Measurements from ENCODE around the gene SCN10A.

Gene SCN10A

DNA sequence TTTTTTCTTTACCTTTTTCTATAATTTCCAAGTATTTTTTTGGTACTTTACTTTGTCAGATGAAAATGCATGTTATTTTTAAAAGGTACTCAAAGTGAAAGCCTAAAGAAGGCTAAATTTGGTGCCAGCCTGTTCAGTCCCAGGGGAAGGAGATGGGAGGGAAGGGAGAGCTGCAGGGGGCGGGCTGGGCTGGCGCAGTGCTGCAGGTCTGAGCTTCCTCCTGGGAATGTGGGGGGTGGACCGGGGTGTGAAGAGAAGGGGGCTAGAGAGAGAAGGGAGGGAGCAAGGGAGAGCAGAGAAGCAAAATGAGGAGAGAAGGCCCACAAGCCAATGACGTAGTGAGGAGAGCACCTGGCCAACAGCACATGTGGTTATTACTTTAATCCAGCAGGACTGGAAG lies 95.6 kb downstream of the SCN10A start:
- no peak for DNase-seq (ENCODE audit: low spot score)

DNA sequence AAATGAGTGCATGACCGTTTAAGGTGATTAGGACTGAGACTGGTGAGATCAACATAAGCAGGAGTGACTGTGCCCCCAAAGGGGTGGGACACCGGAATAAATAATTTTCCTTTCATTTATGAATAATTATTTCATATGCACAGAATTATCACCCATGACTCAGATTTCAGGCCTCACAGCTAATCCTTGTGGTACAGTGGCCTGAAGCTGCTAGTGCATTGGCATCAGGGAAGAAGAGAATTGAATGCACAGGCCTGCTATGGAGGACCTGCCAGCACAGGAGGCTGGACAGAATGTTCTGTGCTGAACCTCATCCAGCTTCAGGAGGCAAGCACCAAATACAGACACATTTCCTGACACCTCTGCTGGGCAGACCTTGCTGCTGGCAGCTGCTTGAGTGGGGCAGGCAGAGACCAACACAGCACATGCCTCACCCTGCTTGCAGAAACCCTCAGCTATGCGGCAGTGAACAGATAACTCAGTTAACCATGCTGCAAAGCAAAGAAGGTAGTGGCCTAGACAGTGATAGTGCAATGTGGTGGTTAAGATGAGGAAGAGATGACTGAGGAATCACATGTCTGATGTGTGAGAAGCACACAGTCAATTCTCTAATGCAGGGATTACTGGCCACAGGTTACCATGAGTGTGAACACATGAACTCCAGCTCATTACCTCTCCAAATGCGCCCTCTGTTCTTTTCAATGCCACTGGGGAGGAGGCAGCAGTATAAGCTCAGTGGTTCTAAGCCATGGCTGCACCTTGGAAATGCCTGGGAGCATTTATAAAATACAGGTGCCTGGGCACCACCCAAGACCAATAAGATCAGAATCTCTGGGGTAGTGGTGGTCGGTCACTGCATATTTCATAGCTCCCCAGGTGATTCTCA lies 98.4 kb downstream of the SCN10A start:
- DNase-seq (ENCODE audit: low spot score): no peak

- DNase-seq (ENCODE audit: low spot score): no peak
Measured at GRCh38 chr3:38713121-38713520, 102.9 kb downstream of the SCN10A start.

DNA sequence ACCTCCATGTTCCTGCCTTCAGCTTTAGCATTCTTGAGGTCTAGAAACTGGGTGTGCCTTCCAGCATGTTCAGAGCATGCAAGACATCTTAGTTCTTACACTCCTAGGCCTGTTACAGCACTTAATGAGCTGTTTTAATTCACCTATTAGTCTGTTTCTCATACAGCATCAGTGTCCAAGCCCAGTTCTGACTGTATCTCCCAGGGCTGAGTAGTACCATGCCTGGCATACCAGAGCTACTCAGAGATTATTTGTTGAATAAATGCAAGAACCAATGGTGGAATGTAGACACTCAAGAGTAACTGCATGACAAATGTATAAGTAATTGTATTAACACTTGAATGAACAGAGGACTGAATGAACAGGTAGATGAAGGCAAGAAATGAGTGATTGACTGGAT lies 104.7 kb downstream of the SCN10A start:
- peak; percentile 27 for DNase-seq (ENCODE audit: low spot score)

- DNase-seq (ENCODE audit: low spot score): no peak
Measured at GRCh38 chr3:38707730-38708129, 108.3 kb downstream of the SCN10A start.

GRCh38 chr3:38706961-38707360 lies 109.1 kb downstream of the SCN10A start:
- no peak for DNase-seq (ENCODE audit: low spot score)

DNA sequence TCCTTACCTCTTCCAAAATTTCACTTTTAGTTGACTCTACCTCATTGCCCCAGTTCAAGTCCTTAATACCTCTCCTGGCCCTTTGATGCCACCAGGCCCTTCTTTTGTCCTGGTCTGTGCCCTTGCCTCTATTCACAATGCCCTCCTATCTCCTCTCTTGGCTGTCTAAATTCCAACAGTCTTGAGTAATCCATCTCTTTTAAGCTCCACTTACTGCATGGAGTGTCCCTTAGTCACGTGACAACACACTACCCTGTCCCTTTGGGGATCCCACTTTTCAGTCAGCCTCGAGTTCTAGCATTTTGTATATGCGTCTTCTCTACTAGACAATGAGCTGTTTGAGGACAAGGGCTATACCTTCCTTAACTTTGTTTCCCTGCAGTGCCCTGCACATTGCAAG lies 113.8 kb downstream of the SCN10A start:
- DNase-seq (ENCODE audit: low spot score): no peak

DNA sequence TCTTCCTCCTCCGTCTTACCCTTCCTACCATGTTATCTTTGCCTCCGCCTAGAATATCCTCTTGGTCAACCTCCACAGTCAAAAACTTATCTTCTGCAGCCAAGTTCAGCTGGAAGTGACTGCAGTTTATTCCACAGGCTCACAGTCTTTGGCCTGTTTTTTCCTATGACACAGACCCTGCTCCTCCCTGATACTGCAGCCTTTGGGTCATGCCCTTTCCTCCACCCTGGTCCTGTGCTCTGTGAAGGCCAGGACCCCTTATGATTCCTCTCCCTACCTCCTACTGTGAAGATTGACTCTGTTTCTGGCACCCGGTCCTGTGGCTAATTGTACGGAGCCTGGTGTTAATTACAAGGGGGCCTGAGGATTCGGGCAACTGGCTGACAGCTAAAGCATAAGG lies 117.3 kb downstream of the SCN10A start:
- no peak for DNase-seq (ENCODE audit: low spot score)

- no peak for DNase-seq (ENCODE audit: low spot score)
Measured at GRCh38 chr3:38698061-38698460, 118.0 kb downstream of the SCN10A start.

- no peak for DNase-seq (ENCODE audit: low spot score)
Measured at GRCh38 chr3:38696034-38696433, 120.0 kb downstream of the SCN10A start.

DNA sequence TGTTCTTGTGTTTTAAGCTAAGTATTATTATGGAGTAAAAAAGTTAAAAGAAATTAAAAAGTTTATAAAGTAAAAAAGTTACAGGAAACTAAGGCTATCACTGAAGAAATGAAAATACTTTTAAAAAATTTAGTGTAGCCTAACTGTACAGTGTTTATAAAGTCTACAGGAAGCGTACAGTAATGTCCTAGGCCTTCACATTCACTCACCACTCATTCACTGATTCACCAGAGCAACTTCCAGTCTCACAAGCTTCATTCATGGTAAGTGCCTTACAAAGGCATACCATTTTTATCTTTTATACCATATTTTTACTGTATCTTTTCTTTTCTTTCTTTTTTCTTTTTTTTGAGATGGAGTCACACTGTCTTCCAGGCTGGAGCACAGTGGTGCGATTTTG lies 125.8 kb downstream of the SCN10A start:
- no peak for DNase-seq (ENCODE audit: low spot score)

- no peak for DNase-seq (ENCODE audit: low spot score)
Measured at GRCh38 chr3:38689774-38690173, 126.2 kb downstream of the SCN10A start.

- DNase-seq (ENCODE audit: low spot score): no peak
Measured at GRCh38 chr3:38689346-38689745, 126.7 kb downstream of the SCN10A start.

DNA sequence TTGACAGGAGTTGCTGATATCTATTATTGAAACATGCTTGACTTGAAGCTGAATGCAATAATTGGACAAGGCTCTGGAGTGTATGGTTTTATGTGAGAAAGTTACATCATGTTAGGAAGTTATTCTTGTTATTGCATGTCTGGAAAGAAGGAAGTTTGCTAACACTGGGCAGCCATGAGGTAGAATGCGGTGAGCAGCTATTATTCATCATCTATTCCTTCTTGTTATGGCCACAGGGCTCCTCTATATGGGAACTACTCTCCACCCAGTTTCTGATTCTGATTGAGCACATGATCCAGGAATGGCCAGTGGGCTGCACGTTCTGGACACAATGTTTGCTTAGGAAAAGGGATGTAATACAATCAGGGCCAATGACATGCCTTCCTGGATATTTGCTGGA lies 128.7 kb downstream of the SCN10A start:
- no peak for DNase-seq (ENCODE audit: low spot score)

DNA sequence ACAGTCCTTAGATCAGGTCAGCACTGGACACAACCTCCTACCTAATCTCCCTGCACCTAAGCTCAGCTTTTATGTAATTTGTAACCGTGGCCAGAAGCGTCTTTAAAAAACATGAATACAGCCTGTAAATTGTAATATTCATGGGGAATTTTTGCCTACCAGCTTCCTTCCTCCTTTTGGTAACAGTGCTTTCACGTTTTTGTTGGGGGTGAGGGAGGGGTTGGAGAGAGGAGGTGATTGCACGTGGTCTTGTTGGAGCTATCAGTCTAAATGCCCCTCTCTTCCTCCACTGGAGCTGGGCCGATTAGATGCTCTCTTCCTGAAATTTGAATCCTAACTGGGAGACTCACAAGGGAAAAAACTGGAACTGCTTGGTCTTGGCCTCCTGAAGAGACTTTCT lies 131.5 kb downstream of the SCN10A start:
- DNase-seq (ENCODE audit: low spot score): no peak

GRCh38 chr3:38669668-38670067 lies 146.3 kb downstream of the SCN10A start:
- DNase-seq (ENCODE audit: low spot score): no peak

- DNase-seq (ENCODE audit: low spot score): no peak
Measured at GRCh38 chr3:38662544-38662943, 153.5 kb downstream of the SCN10A start.

DNA sequence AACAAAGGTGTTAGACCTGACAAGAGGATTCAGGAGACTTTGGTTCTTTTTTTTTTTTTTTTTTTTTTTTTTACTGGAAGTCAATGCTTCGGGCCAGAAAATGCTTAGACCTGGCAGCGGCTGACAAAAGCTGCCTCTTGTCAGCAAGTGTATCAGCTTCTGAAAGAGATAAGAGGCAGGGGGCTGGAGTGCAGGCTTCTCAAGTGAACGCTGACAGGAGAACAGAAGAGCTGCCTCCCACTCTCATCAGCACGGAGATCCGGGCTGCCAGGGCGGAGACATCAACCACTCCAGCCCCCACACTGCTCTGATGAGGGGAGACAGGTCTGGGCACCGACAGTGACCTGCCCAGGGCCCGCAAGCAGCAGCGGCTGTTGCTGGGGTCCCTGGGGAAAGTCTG lies 157.2 kb downstream of the SCN10A start:
- DNase-seq (ENCODE audit: low spot score): no peak

- no peak for DNase-seq (ENCODE audit: low spot score)
Measured at GRCh38 chr3:38657369-38657768, 158.6 kb downstream of the SCN10A start.

GRCh38 chr3:38655708-38656300 lies 160.2 kb downstream of the SCN10A start:
- no peak for DNase-seq (ENCODE audit: low spot score)

- DNase-seq (ENCODE audit: low spot score): no peak
Measured at GRCh38 chr3:38653685-38654537, 162.1 kb downstream of the SCN10A start.

GRCh38 chr3:38652934-38653333 lies 163.1 kb downstream of the SCN10A start:
- no peak for DNase-seq (ENCODE audit: low spot score)
